Activated CD8-positive, alpha-beta memory T cell treated with anti-CD3 and anti-CD28 coated beads, Interleukin-2, amount 50 U/mL, for 24 hours (primary cell): ENCODE data around the gene CES1.
"Not testable (repeated sequence)": the region's sequence is repeated elsewhere in the genome, so short reads cannot be mapped to it uniquely, and the experiment has no call there.

Experiments used
- DNase-seq: peaks from one replicate; pipeline ENCODE4 v3.0.0-alpha.2; 2020; ENCODE audit errors: extremely low read depth

The CES1 gene

DNA sequence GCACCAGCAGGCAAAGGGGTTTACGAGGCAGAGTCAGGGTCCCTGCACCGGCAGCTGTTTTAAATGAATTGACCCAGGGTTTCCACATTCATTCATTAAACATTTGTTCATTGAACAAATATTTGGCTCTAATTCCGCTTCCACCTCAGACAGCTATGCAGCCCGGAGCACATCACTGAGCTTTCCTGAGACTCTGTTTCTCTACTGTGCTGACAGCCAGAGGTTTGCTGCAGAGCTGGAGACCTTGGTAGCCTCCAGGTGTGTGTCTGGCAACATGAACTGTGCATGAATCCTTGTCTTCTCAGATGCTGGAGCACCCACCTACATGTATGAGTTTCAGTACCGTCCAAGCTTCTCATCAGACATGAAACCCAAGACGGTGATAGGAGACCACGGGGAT is 42.7 kb downstream of the CES1 start:
- not testable (repeated sequence) for DNase-seq

DNA sequence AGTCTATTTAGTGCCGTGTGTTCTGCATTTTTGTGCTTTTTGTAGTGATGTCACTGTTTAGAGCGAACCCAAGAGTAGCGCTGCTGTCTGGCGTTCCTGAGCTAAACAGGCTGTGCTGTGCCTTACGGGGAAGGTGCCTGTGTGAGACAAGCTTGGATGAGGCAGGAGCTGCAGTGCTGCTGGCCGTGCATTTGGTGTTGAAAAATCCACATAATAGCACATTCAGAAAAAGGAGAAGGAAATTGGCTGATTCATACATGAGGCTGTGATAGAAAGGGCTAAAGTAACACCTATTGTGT is 50.2 kb downstream of the CES1 start:
- DNase-seq, result not testable (repeated sequence)

DNA sequence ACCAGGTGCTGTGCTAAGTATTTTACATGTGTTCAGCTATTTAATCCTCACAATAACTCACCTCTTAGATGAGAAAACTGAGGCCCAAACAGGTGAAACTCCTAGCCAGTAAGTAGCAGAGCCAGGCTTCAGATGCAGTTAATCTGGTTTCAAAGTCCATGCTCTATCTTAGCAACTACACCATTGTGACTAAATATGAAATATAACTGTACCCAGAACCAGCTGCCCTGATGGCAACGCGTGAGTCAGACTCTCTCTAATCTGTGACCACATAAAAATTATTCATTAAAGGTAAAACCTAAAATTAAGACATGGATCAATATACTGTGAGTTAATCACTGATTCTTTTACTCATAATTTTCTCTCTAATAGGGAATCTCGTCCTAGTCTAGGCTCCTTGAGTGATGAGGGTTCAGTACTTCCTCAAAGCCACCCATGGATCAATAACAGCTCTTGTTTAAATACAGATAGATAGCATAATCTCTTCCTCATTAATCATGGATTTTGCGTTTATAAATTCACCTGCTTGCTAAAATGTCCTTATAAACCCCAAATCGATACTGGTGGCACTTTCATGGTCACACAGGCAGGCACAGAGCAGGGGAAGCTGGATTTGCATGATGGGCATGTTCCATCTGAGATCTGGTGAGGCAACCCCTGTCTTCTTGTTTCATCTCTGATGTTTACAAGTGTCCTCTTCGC is 50.7 kb downstream of the CES1 start:
- DNase-seq, result not testable (repeated sequence)

GRCh38 chr16:55781456-55781855 is 51.4 kb downstream of the CES1 start:
- DNase-seq, result not testable (repeated sequence)

GRCh38 chr16:55780095-55780407 is 52.8 kb downstream of the CES1 start:
- not testable (repeated sequence) for DNase-seq

DNA sequence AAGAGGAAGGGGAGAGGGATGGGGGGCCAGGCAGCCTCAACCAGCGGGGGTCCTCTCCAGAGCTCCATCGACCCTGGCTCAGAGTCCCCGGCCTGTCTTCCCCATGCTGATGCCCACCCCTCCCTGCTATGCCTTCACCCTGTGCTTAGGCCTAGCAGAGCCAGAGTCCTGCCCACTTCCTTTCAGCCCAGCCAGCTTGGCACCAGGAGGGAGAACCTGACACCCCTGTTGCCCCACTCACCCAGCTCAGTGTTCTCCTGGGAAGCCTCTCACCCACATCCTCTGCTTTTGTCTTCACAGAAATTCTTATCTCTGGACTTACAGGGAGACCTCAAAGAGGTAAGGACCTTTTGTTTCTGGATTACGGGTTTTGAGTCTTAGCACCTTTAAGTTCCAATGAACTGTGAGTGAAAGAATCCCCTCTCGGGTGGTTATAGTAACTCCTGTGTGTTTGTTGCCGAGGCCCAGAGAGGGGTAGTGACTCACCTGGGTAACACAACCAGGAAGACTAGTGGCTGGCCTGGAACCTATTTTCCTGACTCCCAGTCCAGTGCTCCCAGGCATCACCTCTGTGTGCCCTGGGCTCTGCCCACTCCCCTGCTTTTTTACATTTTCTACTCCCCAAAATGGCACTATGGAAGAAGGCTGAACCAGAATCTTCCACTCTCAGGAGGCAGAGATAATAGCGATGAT is 53.3 kb downstream of the CES1 start:
- DNase-seq, result no peak

DNA sequence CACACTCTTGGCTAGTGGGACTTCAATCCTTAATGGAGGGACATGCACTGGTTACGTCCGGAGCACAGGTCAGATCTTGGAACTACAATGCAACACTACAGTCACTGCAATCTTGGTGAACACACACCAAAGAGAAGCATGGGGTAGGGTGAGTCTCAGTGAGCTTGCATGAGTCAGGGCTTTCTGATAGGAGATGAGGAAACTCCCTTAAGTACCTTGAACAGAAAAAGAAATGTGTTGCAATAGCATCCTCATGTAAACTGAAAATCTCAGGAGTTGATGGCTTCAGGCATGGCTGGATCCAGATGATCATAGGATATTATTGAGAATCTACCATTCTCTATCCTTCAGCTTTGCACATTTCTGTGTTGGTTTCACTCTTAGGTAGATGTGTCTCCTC is 54.1 kb downstream of the CES1 start:
- no peak for DNase-seq

DNA sequence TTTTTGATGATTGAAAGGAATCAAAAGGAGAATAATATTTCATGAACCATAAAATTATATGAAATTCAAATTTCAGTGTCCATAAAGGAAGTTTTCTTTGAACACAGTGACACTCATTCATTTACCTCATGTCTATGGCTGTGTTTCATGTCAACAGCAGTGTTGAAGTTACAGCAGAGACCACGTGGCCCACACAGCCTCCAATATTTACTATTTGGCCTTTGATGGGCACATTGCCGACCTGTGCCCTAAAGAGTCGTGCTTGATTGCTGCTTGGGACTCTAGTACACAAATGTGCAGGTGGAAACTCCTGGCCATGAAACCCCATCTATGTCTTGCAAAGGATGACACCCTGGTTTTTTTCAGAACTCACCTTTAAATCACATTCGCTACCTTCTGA is 57.0 kb downstream of the CES1 start:
- no peak for DNase-seq

DNA sequence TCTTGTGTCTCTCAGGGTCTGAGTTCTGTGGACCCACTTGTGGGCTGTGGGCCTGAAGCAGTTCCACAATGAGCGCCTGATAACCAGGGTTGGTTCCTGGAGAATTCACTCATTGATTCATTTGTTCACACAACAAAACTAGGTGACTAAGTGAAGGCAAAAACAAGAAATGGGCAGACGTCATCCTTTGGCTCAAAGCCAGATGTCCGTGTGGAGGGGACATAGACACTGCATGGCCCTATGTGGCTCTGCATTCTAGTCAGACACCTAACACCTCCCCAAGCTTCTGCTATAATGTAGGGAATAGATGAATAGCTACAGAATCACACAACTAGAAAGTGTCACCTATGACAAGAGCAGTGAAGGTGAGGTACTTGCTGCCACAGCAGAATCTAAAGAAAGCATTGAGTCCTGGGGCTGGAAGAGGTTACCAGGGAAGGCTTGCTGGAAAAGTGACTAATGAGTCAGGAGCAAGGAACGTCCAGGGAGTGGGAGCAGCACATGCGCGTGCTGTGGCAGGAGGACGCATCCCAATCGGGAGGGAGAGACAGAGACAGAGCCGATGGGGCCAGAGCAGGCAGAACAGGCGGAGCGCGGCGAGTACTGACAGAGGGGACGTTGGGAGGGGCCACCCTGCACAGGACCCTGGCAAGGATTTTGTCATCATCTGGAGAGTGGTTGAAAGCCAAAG is 58.9 kb downstream of the CES1 start:
- no peak for DNase-seq

DNA sequence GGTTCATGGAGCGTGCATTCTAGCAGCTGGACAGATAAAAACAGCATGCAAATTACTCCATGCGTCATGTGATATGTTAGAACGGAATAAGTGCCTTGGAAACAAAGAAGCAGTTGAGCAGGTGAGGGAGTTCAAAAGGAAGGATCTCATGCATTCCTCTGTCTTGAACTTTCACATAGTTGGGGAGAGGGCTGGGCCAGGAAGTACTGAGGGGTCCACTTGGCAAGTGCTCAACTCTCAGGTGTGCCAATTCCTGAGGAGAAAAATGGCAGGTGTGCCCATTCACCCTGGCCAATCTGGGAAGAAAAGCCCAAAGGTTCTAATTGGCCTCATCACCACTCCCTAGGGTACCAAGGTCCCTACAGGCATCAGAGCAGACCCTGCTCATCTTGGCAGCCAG is 67.7 kb downstream of the CES1 start:
- DNase-seq, result no peak

GRCh38 chr16:55760310-55761001 is 72.4 kb downstream of the CES1 start:
- DNase-seq, result no peak

GRCh38 chr16:55759965-55760309 is 73.0 kb downstream of the CES1 start:
- not testable (repeated sequence) for DNase-seq

DNA sequence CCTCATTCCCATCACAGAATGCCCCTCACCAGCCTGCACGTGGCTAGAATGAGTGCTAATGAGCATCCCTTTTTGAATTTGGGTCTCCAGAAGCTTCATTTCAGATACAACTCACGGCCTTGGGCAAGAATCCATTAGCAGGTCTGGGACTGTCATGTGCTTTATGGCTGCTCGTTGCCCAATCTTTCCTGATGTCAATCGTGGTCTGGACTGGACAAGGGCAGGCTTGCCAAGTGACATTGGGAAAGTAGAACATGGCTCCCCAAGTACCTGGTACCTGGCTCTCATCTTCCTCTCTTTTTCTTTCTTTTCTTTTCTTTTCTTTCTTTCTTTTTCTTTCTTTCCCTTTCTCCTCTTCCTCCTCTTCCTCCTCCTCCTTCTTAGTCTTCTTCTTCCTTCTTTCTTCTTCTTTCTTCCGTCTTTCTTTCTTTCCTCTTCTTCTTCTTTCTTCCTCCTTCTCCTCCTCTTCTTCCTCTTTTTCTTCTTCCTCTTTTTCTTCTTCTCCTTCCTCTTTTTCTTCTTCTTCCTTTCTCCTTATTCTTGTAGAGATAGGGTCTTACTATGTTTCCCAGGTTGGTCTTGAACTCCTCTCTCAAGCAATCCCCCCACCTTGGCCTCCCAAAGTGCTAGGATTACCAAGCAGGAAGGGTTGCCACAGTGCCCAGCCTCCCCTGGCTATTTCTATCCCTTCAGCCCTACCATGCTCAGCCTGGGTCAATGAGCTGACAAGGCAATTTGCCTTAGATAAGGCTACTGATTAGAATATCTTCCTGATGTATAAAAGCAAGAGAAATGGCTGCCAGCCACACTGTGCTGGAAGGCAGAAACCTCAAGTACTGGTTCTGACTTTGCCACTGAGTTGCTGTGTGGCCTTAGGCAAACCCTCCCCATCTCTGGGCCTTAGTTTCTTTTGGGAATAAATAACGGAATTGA is 75.0 kb downstream of the CES1 start:
- not testable (repeated sequence) for DNase-seq

GRCh38 chr16:55756963-55757362 is 75.9 kb downstream of the CES1 start:
- no peak for DNase-seq

- DNase-seq, result no peak
These were observed 78.8 kb downstream of the CES1 start for GRCh38 chr16:55754056-55754455.

GRCh38 chr16:55753145-55753631 is 79.7 kb downstream of the CES1 start:
- DNase-seq, result not testable (repeated sequence)
